Heart left ventricle (tissue), 13 donors: Measurements from ENCODE around the gene ZFAND3.

Source experiments
- CTCF ChIP-seq, 12 donors: fragments of 200-600 bp; sonication (generic) in 4 of 12; IDR thresholded peaks; one replicate each; pipeline versions ENCODE4 v1.5.0 to v1.8.0; 2018 to 2022; ENCODE audit warnings: antibody characterized with exemption in 12 of 12, mild to moderate bottlenecking in 5 of 12
- POLR2A ChIP-seq, 2 donors: fragments of 450-650 bp; IDR thresholded peaks; one replicate each; pipeline ENCODE4 v1.6.1; 2017; ENCODE audit warnings: antibody characterized with exemption in 2 of 2, mild to moderate bottlenecking in 2 of 2, moderate library complexity in 2 of 2
- donor health status: ischemic (EF 13 %, LVEDD 7.1; RV severe dilation, severe dysfunction).
- donor health status: DM: no; HTN: yes; CAD: no.
- donor health status: DM: no; HTN: no; CAD: no.
- donor health status: ischemic (EF 25% LVEDD 6.9; RV normal size, moderate dysfunction).
- donor health status: ischemic (EF 25% LVEDD 5.7; RV mildly dilated, moderate dysfunction).
- donor health status: ischemic (EF 35%, LVEDD 5.7; RV mildly dilated, moderate dysfunction).
- donor health status: nonischemic (EF 11% LVEDD 7.7; RV severe dilation, severe dysfunction).
- donor health status: DM: yes; HTN: yes; CAD: no.
- donor health status: PGD.
- donor health status: ischemic (EF 29% LVEDD 5.4; RV normal size, mild dysfunction).
- donor health status: nonischemic (EF 23%, LVEDD 6.1; RV moderate dilation, normal function).

DNA sequence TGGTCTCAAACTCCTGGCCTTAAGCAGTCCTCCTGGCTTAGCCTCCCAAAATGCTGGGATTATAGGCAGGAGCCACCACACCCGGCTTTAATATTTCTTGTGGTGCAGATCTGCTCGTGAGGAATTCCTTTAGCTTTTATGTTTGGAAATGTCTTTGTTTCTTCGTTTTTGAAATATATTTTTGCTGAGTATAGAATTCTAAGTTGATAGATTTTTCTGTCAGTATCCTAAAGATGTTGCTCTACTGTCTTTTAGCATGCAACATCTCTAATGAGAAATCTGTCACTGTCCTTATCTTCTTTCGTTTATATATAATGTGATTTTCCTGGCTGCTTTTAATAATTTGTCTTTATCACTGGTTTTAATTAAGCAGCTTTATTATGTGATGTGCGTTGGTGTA, 75.1 kb downstream of the ZFAND3 start:
- TF ChIP-seq CTCF (IDR thresholded peaks at IDR 0.05): no peak
- TF ChIP-seq POLR2A (IDR thresholded peaks at IDR 0.05): no peak
